Psoas muscle (tissue), 8 donors: ENCODE data around the gene KCNC4. TPM values are rescaled to one million over a fixed set of nuclear protein-coding genes. Genes with fewer than 3 reads are reported as not detected.

ENCODE experiments used
- ATAC-seq, 4 donors: fragments of 200-7000 bp; cut with Tn5 transposase; one replicate each; pipeline ENCODE4 v1.9.1; 2020; ENCODE audit warnings: moderate library complexity in 3 of 4, mild to moderate bottlenecking in 2 of 4
- DNase-seq, 2 donors: peaks; one replicate each; pipeline ENCODE4 v3.0.0-alpha.2; 2020
- H3K27ac ChIP-seq: fragments of 200-600 bp; one replicate; pipeline ENCODE4 v1.8.0; 2022
- H3K27me3 ChIP-seq, 3 donors: fragments of 200-600 bp in 1 of 3; one replicate each; pipeline versions ENCODE4 v1.6.1 to v1.8.0; 2013 to 2022; ENCODE audit warnings: low read length in 2 of 3, mild to moderate bottlenecking in 2 of 3, moderate library complexity in 1 of 3; ENCODE audit not compliant: insufficient read depth in 3 of 3
- H3K36me3 ChIP-seq, 2 donors: fragments of 200-600 bp in 1 of 2; one replicate each; pipeline versions ENCODE4 v1.6.1 to v1.8.0; 2013 to 2022; ENCODE audit warnings: low read depth in 1 of 2, mild to moderate bottlenecking in 1 of 2, moderate library complexity in 1 of 2; ENCODE audit not compliant: insufficient read depth in 1 of 2
- H3K4me1 ChIP-seq: fragments of 200-600 bp; one replicate; pipeline ENCODE4 v1.8.0; 2022
- H3K4me3 ChIP-seq: fragments of 200-600 bp; one replicate; pipeline ENCODE4 v1.8.0; 2022; ENCODE audit warnings: mild to moderate bottlenecking
- H3K9me3 ChIP-seq: fragments of 200-600 bp; one replicate; pipeline ENCODE4 v1.8.0; 2022
- CTCF ChIP-seq: fragments of 200-600 bp; IDR thresholded peaks from one replicate; pipeline ENCODE4 v1.8.0; 2022; ENCODE audit warnings: antibody characterized with exemption
- WGBS, 3 donors: extraction: QIAGEN DNeasy Blood & Tissue Kit; methylation state at CpG; one replicate each; pipeline versions ENCODE4 v1.1.6 to v1.1.7; 2013; 5-methylcytosine and 5-hydroxymethylcytosine counted together
- intact Hi-C, 2 donors: fragments of 100-400 bp; cut with DNase I; formaldehyde crosslinking; loops; one replicate each; pipeline versions ENCODE4 v1.11.0 to v1.14.2; 2022
- polyA plus RNA-seq, 3 donors: library from polyadenylated mRNA; stranded (reverse); fragments of 200-250 nt; gene quantifications; one replicate each; pipeline ENCODE4 v1.2.3, GENCODE V29; 2013
- total RNA-seq, 4 donors: library from RNA; stranded (reverse); fragmentation: NEBNext Ultra II Directional in 2 of 4; extraction: Animal tissue kit (Norgen Biotek cat#: 25700) in 2 of 4; gene quantifications; one replicate each; pipeline versions ENCODE4 v1.2.1 to v1.2.4, GENCODE V29; 2021 to 2023
- donor health status: healthy with polysubstance abuse.
- donor health status: DM: no; HTN: no; CAD: no; lungs with moderate emphysema.
- donor health status: Bipolar disorder and iron deficiency.
- donor health status: healthy.
- donor health status: DM: yes; HTN: yes; CAD: no.
- donor health status: DM: no; HTN: no; CAD: no.
- donor health status: DM: no; HTN: no; CAD: no.
- donor health status: DM: yes; HTN: yes; CAD: no.

KCNC4 gene
- total and polyA plus RNA-seq, 7 donors: 2.4 to 14.5 (median 5.9) TPM

GRCh38 chr1:110218739-110219138 is 8.6 kb downstream of the KCNC4 start:
- TF ChIP-seq CTCF: no peak
- H3K4me3 ChIP-seq: no peak overlapping the region
- ATAC-seq: no peak
- peaks cover 0 to 2% (median 0%) of the 10 kb centered on the region in 3 donors for H3K27me3 ChIP-seq
- no peaks in the 10 kb centered on the region for H3K9me3 ChIP-seq
- intact Hi-C loops: no loop called here
- H3K27ac ChIP-seq: no peak overlapping the region
- WGBS, 3 donors: 60 to 71% (median 69%) methylated on average over 4 of the region's 4 CpGs
- no peaks in the 10 kb centered on the region for H3K4me1 ChIP-seq
- no peak for DNase-seq
- H3K36me3 ChIP-seq: no peaks in the 10 kb centered on the region

- DNase-seq (no peak), ATAC-seq (no peak)
- Histone ChIP-seq H3K27me3 (no peaks in the 10 kb centered on the region), H3K27ac (no peak overlapping the region), H3K36me3 (no peaks in the 10 kb centered on the region), H3K9me3 (no peaks in the 10 kb centered on the region), H3K4me3 (no peak overlapping the region), H3K4me1 (no peaks in the 10 kb centered on the region)
- 63 to 80% (median 72%) methylated on average over 3 to 5 of the region's 5 CpGs for WGBS, 3 donors
- TF ChIP-seq CTCF: no peak
- intact Hi-C loops: no loop called here
Observed at GRCh38 chr1:110220324-110220723, 10.2 kb downstream of the KCNC4 start.

GRCh38 chr1:110221119-110221518 is 11.0 kb downstream of the KCNC4 start:
- TF ChIP-seq CTCF: no peak
- no peak for DNase-seq
- Histone ChIP-seq H3K4me1 (no peaks in the 10 kb centered on the region), H3K9me3 (no peaks in the 10 kb centered on the region), H3K27me3 (no peaks in the 10 kb centered on the region), H3K27ac (no peak overlapping the region), H3K36me3 (no peaks in the 10 kb centered on the region), H3K4me3 (no peak overlapping the region)
- intact Hi-C loops: no loop called here
- 91 to 92% (median 92%) methylated on average over 4 of the region's 4 CpGs for WGBS, 3 donors
- ATAC-seq: no peak

GRCh38 chr1:110223127-110223526 is 13.0 kb downstream of the KCNC4 start:
- intact Hi-C loops: no loop called here
- no peaks in the 10 kb centered on the region for H3K27me3 ChIP-seq
- DNase-seq (no peak), ATAC-seq (no peak)
- H3K4me3 ChIP-seq: no peak overlapping the region
- no peaks in the 10 kb centered on the region for H3K36me3 ChIP-seq
- H3K27ac ChIP-seq: no peak overlapping the region
- 95 to 97% (median 96%) methylated on average over 26 to 27 of the region's 27 CpGs for WGBS, 3 donors
- H3K4me1 ChIP-seq: no peaks in the 10 kb centered on the region
- no peaks in the 10 kb centered on the region for H3K9me3 ChIP-seq
- no peak for TF ChIP-seq CTCF

- DNase-seq (no peak), ATAC-seq (no peak)
- Histone ChIP-seq H3K4me1 (no peaks in the 10 kb centered on the region), H3K36me3 (no peaks in the 10 kb centered on the region), H3K9me3 (no peaks in the 10 kb centered on the region), H3K4me3 (no peak overlapping the region), H3K27ac (no peak overlapping the region), H3K27me3 (no peaks in the 10 kb centered on the region)
- 93 to 95% (median 94%) methylated on average over 17 of the region's 17 CpGs for WGBS, 3 donors
- intact Hi-C loops: no loop called here
- no peak for TF ChIP-seq CTCF
Observed at GRCh38 chr1:110223581-110223980, 13.5 kb downstream of the KCNC4 start.
